ENCODE results near the gene POP7.
"Not testable (repeated sequence)": the region's sequence is repeated elsewhere in the genome, so short reads cannot be mapped to it uniquely, and the experiment has no call there.

The POP7 gene

DNA sequence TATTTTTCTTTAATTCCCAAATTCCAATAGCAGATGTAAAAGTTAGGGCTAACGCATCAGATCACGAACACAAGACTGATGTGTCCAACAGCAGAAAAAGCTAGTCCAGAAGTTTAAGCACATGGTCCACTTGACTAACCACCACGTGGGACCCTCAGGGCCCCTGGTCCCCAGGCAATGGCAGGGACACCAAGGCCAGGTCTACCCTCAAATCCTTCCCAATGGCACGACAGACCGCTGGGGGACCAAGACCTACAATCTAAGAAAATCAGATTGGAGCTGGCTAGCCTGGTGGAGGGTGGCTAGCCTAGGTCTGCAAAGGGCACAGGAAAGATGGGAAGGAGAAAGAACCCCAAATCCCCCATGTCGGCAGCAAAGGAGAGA lies 13.4 kb upstream of the POP7 start:
- DNase-seq: no peak

DNA sequence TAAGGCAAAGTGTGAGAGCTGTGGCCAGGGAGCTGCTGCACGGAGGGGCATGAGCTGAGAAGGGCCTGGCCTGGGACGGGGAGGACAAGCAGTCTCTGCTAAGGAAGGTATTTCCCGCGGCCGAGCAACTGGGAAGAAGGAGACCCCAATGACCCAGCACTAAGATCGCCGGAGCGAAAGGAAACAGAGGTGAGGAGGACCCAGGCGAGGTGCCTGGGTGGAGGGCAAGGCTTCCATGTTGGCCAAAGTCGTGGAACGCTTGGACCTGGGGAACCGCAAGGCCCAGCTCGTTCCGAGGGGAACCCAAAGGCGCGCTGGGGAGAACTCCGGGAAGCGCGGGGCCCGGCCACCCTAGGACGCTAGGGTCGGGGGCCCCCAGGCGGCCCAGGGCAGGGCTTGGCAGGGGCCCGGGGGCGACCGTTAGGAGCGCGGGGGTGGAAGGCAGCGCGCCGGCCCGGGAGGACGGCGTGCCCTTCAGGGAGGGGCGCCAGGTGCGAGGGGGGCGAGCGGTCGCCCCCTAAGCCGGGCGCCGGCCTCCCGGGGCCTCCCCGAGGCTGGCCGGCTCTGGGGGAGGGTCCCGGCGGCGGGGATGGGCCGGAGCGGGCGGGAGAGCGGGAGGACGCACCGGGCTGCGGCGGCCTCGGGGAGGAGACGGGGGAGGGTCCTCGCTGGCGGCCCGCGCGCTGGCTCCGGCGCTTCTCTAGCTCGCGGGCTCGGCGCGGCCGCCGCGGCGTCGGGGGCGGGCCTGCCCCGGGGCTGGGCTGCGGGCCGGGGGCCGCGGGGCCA lies 12.4 kb upstream of the POP7 start:
- DNase-seq: no peak

DNA sequence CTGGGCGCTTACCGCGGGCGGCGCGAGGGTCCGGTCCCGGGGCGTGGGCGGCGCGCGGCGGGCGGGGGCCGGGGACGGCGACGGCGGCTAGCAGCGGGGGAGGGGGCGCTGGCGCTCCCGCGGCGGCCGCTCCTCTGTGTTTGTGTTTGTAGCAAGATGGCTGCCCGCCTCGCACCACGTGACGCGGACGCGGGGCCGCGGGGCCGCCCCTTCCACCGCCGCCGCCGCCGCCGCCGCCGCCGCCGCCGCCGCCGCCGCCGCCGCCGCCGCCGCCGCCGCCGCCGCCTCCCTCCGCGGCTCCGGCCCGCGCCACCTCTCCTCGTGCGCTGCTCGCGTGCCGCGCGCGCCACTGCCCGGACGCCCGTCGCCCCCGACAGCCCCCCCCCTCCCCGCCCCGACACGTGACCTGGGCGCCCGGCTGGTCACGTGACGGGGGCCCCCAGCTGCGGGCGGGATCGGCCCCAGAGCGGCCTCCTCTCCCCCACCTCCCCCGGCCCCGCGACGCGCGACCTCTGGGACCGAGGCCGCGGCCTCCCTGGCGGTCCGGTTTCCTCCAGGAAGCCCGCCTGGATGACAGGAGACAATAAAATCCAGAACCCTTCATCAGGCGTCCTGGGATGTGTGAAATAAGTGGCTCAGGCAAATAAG lies 11.7 kb upstream of the POP7 start, which contains the start of gene GIGYF1:
TSS of gene GIGYF1 (minus strand) at position 153 of the 648 bp plus-strand sequence. CDS start 6,012 bp downstream, outside the sequence.
- peak; percentile 42 for DNase-seq

DNA sequence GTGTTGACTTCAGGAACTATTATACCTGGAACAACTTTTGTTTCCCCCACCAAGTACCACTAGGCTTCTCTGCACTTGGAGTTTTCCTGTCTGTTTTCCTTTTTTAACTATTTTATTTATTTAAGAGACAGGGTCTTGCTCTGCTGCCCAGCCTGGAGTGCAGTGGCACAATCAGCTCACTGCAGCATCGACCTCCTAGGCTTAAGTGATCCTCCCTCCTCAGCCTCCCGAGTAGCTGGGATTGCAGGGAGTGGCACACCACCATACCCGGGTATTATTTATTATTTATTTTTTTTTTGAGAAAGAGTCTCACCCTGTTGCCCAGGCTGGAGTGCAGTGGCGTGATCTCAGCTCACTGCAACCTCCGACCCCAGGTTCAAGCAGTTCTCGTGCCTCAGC lies 9.8 kb upstream of the POP7 start:
- DNase-seq: no peak

DNA sequence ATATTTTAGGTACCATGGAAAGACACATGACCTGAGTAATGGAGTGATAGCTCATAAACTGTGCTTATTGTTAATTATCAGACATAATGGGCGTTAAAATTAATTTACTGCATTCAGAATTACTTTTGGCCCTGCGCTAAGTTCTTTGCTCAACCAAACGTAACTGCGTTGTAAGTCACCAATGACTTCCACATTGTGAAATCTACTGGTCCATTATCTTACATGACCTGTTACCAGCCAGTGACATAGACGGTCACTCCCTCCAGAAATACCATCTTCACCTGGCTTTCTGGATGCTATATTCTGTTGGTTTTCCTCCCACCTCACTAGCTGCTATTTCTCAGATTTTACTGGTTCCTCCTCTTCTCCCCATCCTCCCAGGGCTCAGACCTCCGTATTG lies 6.9 kb upstream of the POP7 start:
- DNase-seq: no peak

DNA sequence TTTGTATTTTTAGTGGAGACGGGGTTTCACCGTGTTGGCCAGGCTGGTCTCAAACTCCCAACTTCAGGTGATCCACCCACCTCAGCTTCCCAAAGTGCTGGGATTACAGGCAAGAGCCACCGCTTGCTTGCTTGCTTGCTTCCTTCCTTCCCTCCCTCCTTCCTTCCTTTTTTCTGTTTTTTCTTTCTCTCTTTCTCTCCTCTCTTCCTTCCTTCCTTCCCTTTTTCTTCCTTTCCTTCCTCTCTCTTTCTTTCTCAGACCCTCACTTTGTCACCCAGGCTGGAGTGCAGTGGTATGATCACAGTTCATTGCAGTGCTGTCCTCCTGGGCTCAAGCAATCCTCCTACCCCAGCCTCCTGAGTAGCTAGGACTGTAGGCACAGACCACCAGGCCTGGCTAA lies 4.8 kb upstream of the POP7 start:
- not testable (repeated sequence) for DNase-seq

DNA sequence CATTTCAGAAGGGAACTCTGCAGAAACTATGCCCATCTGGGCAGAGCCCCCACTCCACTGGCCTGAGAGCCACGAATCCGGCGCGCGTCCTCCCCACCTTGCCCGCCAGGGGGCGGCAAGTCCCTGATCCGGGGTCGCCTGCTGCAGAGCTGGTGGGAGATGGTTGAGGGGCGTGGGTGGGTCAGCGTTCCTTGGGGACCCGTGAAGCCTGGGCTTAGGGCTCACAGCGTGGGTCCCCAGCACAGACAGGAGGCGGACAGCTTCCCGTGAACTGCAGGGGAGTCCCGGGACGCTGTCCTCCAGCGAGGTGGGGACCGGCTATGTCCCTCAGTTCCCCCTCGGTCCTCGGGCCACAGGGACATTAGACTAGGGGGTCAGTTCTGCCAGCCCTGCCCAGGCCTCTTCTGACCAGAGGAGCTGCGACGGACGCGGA lies 585 bp upstream of the POP7 start:
- peak; percentile 62 for DNase-seq

DNA sequence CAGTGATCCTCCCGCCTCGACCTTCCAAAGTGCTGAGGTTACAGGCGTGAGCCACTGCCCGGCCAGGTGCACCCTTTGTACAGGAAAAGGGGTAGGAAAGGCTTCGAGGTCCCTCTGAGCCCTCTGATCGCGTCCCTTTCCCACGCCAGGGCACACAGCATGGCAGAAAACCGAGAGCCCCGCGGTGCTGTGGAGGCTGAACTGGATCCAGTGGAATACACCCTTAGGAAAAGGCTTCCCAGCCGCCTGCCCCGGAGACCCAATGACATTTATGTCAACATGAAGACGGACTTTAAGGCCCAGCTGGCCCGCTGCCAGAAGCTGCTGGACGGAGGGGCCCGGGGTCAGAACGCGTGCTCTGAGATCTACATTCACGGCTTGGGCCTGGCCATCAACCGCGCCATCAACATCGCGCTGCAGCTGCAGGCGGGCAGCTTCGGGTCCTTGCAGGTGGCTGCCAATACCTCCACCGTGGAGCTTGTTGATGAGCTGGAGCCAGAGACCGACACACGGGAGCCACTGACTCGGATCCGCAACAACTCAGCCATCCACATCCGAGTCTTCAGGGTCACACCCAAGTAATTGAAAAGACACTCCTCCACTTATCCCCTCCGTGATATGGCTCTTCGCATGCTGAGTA lies 871 bp downstream of the POP7 start:
- peak; percentile 19 for DNase-seq

DNA sequence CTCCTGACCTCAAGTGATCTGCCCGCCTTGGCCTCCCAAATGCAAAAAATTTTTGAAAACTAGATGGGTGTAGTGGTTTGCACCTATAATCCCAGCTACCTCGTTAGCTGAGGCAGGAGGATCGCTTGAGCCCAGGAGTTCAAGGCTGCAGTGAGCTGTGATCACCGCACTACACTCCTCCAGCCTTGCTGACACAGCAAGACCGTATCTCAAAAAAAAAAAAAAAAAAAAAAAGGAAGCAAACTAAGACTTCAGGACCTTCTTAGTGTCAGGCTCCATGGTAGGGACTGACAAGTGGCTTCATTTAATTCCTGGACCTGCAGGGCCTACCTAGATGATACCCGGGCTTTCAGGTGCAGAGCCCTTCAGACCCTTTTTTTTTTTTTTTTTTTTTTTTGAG lies 2.5 kb downstream of the POP7 start:
- DNase-seq: no peak

DNA sequence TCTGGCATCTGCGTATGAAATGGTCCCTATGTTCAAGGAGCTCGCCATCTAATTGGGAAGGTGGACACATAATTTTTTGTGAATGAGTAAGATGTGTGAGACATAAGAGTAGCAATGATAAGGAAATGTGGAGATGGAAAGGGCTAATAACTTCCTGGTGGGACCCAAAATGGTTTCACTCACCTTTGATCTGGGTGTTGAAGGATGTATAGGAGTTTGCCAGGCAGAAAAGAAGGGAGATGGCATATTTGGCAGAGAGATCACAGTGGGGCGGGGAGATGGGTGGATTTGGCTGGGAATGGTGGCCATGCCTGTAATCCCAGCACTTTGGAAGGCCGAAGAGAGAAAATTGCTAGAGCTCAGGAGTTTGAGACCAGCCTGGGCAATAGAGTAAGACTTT lies 4.5 kb downstream of the POP7 start:
- no peak for DNase-seq

DNA sequence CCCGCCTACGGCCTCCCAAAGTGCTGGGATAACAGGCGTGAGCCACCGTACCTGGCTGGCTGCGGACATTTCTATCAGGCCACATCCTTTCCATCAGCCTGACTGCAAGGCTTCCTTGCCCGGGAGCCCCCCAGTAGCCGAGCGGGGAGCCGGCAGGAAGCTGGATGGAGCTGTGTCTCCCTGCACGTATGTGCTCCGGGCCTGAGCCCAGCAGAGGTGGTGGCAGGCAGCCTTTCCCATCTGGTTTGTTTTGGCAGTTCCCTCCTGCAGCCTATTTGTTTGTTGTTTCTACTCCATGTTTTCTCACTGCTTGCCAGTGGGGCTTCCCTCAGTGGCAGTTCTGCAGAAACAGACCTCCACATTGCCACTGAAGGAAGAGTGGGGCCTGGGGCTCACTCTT lies 5.4 kb downstream of the POP7 start:
- no peak for DNase-seq

DNA sequence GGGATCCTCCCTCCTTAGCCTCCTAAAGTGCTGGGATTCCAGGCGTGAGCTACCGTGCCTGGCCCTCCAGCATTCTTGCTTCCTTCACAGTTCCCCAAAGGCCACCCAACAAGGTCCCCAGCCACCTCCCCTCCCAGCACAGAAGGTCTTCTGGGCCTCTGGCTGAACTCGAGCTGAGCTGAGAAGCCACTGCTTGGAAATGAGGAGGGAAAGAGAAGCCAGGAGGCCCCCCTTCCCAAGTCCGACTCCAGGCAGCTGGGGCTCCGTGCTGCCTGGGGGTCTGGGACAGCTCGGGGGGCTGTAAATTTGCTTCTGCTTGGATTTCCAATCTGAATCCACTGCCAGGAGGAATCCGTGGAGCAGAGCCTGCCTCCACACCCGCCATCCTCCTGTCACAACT lies 8.8 kb downstream of the POP7 start:
- no peak for DNase-seq

DNA sequence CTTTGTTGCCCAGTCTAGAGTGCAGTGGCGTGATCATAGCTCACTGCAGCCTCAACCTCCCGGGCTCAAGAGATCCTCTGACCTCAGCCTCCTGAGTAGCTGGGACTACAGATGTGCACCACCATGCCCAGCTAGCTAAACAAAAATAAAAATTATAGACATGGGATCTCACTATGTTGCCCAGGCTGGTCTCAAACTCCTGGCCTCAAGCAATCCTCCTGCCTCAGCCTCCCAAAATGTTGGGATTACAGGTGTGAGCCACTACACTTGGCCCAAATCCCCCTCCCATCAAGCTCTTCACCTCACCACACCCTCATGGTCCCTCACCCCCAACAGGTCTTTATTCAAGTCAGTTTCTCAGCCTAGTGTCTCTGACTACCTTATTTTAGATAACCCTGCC lies 11.2 kb downstream of the POP7 start:
- not testable (repeated sequence) for DNase-seq

DNA sequence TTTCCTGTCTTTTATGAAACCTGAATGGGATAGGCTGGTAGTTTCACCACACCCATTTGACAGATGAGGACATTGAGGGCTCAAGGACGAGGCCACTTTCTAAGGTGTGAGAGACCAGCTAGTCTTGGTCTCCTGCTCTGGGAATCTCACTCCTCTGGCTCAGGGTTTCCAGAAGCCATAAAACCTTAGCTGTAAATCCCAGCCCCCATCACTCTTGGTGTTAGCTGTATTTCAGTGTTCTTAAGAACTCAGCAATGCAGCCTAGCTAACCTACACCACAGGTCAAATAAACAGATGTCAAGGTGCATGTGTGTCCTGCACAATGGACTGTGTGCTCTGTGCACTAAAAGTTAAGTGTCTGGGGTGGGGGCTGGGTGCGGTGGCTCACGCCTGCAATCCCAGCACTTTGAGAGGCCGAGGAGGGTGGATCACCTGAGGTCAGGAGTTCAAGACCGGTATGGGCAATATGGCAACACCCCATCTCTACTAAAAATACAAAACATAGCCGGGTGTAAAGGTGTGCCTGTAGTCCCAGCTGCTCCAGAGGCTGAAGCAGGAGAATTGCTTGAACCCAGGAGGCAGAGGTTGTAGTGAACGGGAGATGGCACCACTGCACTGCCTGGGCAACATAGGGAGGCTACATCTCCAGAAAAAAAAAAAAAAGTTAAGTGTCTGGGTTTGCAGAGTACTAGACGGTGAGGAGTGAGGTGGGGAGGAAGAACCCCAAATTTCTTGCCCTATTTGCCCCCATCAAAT lies 13.8 kb downstream of the POP7 start:
- no peak for DNase-seq

DNA sequence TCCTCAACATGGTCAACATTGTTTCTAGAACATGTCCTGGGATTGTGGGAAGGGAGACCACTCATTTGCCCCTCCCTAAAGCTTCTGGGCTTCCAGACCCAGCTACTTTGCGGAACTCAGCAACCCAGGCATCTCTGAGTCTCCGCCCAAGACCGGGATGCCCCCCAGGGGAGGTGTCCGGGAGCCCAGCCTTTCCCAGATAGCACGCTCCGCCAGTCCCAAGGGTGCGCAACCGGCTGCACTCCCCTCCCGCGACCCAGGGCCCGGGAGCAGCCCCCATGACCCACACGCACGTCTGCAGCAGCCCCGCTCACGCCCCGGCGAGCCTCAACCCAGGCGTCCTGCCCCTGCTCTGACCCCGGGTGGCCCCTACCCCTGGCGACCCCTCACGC lies 14.4 kb downstream of the POP7 start, which contains the start of gene EPO:
TSS of gene EPO (plus strand) at position 190 of the 392 bp plus-strand sequence. CDS start 513 bp downstream, outside the sequence.
- DNase-seq: no peak

DNA sequence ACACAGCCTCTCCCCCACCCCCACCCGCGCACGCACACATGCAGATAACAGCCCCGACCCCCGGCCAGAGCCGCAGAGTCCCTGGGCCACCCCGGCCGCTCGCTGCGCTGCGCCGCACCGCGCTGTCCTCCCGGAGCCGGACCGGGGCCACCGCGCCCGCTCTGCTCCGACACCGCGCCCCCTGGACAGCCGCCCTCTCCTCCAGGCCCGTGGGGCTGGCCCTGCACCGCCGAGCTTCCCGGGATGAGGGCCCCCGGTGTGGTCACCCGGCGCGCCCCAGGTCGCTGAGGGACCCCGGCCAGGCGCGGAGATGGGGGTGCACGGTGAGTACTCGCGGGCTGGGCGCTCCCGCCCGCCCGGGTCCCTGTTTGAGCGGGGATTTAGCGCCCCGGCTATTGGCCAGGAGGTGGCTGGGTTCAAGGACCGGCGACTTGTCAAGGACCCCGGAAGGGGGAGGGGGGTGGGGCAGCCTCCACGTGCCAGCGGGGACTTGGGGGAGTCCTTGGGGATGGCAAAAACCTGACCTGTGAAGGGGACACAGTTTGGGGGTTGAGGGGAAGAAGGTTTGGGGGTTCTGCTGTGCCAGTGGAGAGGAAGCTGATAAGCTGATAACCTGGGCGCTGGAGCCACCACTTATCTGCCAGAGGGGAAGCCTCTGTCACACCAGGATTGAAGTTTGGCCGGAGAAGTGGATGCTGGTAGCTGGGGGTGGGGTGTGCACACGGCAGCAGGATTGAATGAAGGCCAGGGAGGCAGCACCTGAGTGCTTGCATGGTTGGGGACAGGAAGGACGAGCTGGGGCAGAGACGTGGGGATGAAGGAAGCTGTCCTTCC lies 15.0 kb downstream of the POP7 start:
- DNase-seq: no peak

DNA sequence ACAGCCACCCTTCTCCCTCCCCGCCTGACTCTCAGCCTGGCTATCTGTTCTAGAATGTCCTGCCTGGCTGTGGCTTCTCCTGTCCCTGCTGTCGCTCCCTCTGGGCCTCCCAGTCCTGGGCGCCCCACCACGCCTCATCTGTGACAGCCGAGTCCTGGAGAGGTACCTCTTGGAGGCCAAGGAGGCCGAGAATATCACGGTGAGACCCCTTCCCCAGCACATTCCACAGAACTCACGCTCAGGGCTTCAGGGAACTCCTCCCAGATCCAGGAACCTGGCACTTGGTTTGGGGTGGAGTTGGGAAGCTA lies 15.5 kb downstream of the POP7 start:
- no peak for DNase-seq

DNA sequence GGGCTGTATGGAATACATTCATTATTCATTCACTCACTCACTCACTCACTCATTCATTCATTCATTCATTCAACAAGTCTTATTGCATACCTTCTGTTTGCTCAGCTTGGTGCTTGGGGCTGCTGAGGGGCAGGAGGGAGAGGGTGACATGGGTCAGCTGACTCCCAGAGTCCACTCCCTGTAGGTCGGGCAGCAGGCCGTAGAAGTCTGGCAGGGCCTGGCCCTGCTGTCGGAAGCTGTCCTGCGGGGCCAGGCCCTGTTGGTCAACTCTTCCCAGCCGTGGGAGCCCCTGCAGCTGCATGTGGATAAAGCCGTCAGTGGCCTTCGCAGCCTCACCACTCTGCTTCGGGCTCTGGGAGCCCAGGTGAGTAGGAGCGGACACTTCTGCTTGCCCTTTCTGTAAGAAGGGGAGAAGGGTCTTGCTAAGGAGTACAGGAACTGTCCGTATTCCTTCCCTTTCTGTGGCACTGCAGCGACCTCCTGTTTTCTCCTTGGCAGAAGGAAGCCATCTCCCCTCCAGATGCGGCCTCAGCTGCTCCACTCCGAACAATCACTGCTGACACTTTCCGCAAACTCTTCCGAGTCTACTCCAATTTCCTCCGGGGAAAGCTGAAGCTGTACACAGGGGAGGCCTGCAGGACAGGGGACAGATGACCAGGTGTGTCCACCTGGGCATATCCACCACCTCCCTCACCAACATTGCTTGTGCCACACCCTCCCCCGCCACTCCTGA lies 16.7 kb downstream of the POP7 start:
- no peak for DNase-seq

DNA sequence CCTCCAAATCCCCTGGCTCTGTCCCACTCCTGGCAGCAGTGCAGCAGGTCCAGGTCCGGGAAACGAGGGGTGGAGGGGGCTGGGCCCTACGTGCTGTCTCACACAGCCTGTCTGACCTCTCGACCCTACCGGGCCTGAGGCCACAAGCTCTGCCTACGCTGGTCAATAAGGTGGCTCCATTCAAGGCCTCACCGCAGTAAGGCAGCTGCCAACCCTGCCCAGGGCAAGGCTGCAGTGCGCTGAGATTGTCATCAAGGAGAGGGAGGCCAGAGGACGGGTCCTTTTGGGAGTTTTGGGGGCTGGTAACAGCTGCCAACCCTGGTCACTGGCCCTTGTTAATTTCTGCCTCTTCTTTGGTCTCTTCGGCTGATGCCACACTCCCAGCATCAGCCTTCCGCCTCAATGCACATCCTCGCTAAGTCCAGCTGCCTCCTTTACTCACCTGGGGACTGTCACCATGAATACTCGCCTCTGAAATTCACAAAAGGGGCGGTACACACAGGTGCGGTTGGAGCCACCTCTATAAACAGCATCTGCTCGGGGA lies 17.9 kb downstream of the POP7 start:
- no peak for DNase-seq

DNA sequence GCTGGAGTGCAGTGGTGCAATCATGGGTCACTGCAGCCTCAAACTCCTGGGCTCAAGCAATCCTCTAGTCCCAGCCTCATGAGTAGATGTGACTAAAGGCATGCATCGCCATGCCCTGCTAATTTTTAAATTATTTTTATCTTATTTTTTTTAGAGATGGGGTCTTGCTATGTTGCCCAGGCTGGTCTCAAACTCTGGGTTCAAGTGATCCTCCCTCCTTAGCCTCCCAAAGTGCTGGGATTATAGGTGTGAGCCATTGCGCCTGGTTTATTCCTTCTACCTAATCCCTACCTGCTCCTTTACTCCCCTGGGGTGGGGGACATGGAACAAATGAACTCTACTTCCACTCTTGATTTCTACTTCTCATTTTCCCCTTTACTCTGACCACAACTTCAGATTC lies 18.4 kb downstream of the POP7 start:
- DNase-seq: not testable (repeated sequence)

DNA sequence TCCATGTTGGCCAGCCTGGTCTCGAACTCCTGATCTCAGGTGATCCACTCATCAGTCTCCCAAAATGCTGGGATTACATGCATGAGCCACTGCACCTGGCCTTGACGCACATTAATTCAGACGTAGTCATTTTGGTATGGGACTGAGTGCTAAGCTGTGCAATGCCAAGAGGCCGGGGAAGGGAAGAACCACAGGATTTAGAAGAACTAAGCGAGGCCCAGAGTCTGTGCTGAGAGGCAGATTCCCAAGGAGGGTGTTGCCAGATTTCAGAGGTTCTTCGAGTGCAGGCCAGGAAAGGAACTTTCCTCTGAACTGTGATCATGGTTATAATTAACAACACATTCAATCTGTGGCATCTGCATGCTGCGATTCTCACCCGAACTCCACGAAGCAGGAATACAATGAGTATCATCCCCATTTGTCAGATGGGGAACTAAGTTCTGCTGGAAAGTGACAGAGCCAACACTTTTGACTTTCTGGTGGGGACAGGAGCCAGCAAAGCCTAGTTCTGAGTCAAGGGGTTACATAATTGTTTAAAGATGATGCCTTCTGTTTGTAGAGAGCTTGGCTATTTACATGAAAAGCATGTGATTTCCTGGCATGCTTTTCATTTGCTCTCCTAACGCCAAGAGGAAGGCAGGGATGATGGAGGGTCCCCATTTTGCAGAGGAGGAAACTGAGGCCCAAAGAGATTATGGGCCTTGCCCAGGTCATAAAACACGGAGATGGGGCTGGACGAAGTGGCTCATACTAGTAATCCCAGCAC lies 21.3 kb downstream of the POP7 start:
- no peak for DNase-seq
